GM21423 (cell line): ENCODE measurements around the gene EIF4G1.

ENCODE experiments used
- ATAC-seq: cut with Tn5 transposase; IDR thresholded peaks from one replicate; pipeline ENCODE4 v1.9.1; 2021; ENCODE audit warnings: mild to moderate bottlenecking, moderate library complexity; ENCODE audit not compliant: unreplicated experiment

Gene EIF4G1

DNA sequence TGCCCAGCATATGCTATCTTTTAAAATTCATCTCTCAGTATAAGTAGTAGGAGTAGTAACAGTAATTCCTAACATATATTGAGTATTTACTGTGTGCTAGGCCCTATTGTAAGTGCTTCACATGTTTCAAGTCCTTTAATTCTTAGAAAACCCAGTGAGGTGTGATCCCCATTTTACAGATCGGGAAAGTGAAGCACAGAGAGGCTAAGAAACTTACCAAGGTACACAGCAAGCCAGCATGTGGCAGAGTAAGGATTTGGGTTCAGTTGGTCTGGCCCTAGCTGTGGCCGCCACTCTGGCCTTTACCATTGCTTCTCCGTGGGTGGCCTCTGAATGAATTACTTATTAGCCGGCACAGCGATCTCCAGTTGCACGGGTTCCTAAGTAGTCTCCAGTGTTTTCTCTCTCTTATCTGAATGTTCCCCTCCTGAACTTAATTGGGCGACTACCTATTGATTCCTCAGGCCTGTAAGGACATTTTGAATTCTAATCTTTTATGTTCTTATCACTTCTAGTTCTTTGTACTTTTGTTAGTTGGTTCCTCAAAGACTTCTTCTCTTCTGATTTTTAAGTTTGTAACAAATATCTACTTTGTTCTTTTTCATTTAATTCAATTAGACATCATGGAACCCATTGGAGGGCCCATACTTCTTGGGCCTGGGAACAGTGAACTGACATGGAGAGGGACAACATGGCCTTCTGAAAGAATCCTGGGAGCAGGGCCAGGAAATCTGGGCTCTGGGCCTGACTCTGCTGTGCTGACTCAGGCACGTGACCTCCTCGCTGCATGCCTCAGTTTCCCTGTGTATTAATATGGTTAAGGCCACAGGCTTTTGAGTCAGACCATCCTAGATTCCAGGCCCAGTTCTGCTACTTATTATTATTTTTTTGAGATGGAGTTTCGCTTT lies 35.4 kb downstream of the EIF4G1 start:
- no peak for ATAC-seq

DNA sequence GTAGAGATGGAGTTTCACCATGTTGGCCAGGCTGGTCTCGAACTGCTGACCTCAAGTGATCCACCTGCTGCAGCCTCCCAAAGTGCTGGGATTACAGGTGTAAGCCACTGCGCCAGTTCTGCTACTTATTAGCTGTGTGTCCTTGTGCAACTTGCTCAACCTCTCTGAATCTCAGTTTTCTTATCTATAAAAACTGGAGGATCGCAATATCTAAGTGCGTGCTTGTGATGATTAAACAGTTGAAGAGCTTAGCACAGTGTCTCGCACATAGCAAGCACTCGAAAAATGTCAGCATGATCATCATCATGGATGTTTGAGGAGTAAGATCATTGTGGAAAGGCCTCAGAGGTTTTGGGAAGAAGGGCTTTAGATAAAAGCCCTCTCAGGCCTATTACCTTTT lies 36.2 kb downstream of the EIF4G1 start:
- no peak for ATAC-seq

DNA sequence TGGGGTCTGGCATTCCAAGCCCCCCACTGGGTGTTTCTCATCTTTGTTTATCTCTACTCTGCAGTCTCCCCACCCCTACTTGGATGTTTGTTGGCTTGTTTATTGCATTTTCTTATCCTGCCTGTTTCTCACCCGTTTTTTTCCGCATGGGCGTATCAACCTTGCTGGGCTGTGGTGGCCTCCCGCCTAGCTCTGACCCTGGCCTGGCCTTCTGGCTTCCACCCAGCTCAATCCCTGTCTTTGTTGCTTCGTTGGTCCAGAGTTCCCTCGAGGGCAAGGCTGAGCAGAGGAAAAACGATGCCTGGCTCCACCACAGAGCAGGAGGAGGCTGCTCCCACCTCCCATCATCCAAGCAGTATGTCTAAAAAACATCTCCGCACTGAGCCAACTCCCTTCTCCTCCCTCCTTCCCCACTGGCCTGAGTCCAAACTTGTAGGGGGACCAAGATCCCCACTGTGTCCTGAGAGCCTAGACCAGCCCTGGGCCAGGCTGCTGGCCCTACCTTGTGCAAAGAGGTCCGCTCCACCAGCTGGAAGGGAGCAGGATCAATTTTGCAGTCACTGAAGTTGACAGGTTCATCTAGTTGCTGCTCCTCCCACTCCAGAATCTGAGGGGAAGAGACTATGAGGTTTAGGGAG lies 37.2 kb downstream of the EIF4G1 start:
- no peak for ATAC-seq

DNA sequence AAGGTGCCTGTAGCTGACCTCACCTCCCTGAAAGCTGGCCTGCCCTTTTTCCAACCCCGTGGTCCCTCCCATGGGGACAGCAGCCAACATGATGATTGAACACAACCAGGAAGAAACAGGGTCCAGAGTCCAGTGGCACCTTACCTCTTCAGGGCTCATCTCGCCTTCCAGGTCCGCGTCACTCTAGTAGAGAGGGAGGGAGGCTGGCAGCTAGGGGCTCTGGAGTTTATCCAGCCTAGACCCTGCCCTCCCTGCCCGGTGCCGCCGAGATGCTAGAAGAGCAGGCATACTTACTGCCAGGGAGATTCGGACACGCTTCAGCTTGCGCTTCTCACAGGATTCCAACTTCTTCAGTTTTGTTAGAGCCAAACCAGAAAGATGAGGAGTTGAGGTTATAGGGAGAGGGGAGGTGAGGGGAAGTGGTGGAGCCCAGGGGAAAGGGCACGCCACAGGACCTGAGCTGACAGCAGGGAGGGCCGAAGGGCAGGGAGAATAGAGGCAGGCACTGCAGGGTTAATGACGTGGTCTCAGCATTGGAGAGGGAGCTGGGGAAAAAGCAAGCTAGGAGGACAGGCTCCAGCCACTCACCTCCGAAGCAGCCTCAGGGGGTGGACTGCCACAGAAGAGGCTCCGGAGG lies 37.9 kb downstream of the EIF4G1 start:
- ATAC-seq = no peak

DNA sequence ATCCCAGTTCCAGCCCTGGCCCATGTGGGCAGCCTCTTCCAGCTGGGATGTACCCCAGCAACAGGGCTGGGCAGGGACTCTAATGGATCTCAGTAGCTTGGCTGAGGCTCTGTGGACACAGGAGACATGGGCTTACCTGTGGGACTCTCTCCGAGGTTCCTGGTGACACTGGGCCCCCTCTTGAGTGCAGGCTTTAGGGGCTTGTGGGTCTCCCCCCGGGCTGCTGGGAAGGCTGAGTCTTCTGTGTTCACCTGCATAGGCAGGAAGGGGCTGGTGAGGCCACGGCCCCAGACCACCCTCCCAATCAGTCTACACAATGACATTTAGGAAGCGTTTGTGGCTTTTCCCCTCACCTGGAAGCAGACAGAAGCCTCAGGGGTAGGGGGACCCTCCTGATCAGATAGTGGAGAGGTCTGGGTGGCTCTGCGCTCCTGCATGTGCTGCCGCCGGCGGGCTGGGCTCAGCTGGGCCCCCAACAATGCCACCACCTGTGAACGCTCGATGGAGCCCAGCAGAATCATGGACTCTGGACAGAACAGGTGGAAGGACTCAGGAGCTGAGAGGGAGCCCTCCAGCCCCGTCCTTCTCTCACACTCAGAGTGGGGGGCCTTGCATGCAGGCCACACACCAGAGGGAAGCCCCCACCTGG lies 38.6 kb downstream of the EIF4G1 start:
- no peak for ATAC-seq

DNA sequence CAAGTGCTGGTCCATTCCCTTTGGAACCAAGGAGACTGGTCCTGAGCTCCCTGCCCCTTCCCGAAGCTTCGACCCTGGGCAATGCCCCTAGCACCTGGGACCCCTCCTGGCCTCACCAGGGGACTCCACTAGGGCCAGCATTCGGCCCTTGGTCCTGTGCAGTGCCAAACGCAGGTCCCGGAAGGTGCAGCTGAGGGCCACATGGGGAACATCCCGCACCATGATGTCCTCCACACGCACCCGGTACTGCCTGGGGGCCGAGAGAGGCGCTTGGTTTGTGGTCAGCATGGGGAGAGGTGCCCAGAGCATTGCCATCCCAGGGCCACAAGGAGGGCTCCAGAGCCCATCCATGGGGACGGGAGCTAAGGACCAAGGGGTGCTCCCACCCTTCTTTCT lies 39.1 kb downstream of the EIF4G1 start:
- no peak for ATAC-seq

DNA sequence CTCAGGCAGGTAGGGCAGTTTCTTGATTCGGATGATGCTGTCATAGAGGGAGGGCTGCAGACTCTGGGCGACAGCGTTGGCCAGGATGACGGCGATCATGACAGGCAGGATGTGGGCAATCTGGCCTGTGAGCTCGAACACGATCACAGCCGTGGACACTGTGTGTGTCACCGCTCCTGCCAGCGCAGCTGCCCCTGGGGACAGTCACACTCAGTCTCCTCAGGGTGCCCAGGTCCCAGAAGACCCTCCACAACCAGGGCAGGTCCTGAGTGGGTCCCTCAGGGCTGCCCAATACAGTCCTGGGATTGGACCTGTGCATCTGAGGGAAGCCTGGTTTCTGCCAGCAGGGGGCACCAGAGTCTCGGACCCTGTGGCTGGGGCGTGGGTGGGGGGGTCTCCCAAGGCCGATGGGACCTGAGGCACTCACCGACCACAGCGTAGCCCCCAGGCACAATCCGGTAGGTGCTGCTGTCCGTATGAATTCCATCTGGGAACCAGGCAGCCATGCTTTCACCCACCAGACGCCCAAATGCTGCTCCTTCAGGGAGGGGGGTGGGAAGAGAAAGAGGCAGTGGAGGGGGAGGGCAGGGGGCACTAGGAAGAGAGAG lies 39.8 kb downstream of the EIF4G1 start:
- no peak for ATAC-seq

DNA sequence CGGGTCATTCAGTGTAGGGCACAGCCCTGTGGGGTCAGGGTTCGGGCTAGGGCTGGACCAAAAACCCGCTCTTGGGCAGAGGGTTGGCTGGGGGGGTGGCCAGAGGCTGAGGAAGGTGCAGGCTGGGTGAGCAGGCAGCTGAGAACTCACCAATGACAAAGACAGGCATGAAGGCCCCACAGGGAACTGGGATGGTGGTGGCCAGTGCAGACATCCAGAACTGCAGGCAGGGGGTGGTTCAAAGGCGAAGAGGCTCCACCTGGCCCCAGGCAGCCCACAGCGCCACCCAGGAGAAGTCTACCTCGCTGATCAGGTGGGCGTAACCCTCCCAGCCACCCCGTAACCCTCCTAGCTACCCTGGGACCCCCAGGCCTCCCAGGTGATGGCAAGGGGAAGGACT lies 40.3 kb downstream of the EIF4G1 start:
- ATAC-seq = no peak

DNA sequence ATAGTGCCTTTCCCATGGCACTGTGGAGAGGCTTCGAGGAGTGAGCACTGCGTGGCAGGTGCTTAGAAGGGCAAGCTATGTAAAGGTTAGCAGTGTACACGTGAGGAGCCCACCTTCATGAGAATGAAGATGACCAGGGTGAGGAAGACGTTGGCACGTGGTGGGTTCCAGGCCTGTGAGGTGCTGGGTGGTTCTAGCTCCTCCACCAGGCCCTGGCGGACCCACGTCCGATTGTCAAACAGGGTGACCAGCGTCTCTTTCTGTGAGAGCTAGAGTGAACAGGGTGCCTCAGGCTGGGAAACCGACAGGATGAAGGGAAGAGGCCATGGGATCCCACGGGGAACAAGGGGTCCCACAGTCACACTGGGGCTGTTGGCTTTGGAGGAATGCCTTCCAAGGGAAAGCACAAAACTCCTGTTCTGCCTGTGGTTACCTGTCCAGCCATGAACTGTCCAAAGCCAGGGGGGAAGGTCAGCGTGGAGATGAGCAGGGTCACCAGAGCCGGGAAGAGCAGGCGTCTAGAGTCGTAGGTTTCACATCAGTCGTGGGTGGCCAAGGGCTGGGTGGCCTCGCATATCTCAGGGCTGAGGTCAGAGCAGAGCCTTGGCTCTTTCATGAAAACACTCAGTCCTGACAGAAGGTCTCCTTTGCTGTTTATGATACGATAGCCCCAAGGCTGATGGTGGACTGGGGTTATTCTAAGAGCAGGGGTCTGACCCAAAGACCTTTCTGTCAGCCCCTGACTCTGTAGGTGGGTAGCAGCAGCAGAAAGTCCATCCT lies 41.0 kb downstream of the EIF4G1 start:
- ATAC-seq = no peak

DNA sequence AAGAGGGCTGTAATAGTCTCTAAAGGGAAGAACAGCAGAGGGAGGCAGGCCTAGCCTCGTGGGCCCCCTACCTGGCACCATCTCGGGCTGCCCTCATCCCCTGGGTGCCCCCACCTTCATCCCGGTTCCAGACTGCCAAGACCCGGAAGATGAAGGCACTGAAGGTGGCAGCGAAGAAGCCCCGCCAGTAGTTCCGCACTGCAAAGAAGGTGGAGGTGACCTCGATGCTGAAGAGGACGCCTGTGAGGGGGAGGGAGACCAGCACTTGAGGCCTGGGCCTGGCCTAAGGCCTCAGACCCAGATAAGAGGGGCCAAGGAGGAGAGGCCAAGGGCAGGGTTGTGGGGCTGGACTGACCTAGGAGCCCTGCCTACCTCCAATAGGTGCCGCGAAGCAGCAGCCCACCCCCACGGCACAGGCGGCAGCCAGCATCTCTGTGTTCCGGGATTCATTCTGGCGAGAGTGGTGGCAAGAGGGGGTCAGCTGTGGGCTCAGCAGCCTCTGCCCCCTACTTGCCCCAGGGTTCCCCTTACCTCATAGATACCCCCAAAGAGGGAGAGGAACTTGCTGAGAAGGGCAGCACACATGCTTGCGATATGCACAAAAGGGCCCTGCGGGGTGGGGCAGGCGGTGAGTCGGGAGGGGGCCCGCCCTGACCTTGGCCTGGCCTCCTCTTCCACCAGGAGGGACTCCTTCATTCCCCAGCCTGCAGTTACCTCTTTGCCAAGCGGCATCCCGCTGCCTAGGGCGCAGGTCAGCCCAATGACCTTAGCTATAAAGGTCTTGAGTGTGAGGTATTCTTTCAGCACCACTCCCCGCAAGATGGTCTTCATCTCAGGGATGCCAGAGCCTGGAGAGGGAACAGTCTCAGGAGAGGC lies 43.1 kb downstream of the EIF4G1 start:
- no peak for ATAC-seq

DNA sequence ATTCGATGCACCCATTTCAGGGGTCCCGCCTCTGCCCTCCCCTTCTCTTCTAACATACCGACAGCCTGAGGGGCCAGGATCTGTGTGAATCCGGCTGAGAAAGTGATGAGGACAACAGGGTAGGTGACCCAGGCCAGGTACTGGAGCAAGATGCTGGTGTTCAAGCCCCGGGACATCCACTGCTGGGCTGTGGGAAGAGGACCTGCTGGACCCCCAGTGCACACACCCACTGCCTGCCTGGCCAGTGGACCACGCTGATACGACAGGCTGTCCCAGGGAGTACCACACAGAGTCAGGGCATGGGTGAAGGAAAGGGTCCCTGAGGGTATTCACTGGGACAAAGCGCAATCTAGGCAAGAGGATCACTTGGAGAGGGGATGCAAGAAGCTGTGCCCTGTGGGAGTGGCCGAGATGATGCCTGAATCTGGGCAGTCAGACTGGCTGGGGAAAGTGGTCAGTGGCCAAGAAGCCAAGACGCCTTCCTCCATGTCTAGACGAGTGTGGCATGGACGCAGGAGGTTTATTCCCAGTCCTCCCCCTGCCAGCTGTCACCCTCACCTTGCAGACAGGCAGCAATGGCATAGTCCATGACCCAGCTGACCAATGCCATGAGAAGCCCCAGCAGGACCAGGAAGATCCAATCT lies 43.8 kb downstream of the EIF4G1 start:
- ATAC-seq = no peak

DNA sequence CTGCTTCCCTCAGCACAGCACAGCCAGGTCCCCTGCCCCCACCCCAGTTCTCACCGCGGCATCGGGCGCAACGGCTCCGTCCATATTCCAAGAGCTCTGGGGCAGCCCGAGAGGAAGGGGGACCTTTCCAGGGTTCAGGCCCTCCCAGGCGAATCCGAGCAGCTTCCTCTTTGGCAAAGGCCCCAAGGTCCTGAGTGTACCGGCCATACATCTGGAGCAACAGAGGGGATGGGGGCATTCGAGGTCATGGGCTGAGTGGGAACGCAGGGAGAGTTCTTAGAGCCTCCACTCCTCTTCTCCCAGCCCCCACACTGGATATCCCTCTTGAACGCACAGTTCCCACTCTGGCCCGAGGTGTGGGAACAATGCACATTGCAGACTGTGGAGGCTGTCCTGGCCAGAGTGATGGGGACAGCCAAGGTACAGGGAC lies 44.5 kb downstream of the EIF4G1 start:
- no peak for ATAC-seq

DNA sequence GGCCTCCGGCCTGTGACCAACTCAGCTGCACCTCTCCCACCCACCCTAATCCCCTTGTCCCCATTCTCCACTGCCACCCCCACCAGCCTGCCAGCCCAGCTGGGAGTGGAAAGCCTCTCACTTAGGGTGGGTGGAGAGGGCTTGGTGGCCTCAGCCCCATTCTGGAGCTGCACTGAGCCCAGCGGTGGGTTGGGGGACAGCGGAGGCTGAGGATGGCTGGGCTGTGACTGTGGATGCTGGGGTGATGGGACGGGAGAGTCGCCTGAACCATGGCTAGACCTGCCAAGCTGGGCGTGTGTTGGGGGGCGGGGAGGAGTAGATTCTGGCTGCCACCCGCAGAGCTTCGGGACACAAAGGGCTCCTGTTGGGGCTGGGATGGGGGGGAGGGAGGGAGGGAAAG lies 45.2 kb downstream of the EIF4G1 start:
- no peak for ATAC-seq

DNA sequence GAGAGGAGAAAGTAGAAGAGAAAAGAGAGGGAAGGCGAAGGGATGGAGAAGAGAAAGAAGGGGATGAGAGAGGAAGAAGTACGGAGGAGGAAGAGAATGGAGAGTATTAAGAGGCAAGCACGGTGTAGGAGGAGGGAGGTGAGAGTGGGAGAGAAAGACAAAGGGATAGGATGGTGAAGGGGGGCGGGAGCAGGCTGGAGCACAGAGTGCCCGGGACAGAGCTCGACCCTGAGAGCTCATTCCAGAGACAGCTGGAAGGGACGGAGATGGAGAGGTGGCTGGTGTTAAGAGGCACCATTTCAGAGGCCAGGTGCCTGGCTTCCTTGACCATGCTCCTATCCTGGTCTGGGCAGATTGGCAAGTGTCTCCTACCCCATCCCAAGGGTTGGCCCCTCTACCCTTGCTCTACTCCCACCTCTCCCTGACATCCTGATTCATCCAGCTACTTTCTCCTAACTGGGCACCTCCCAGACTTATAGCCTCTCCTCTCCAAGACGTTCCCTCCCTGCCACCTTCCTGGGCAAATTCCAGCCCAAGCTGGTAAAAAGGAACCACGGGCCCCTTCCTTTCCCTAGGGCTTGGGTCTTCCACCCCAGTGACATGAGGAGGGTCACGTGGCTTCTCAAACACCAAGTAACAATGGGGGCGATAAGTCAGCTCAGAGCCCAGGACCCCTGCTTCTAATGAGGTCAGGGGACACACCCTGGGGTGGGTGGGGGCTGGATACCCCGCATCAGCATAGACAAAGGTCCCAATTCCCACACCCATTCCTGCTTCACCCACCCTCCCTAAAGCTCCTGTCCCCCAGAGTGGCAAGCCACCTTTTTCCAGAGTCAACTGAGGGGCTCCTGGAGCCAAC lies 45.9 kb downstream of the EIF4G1 start:
- ATAC-seq = no peak

DNA sequence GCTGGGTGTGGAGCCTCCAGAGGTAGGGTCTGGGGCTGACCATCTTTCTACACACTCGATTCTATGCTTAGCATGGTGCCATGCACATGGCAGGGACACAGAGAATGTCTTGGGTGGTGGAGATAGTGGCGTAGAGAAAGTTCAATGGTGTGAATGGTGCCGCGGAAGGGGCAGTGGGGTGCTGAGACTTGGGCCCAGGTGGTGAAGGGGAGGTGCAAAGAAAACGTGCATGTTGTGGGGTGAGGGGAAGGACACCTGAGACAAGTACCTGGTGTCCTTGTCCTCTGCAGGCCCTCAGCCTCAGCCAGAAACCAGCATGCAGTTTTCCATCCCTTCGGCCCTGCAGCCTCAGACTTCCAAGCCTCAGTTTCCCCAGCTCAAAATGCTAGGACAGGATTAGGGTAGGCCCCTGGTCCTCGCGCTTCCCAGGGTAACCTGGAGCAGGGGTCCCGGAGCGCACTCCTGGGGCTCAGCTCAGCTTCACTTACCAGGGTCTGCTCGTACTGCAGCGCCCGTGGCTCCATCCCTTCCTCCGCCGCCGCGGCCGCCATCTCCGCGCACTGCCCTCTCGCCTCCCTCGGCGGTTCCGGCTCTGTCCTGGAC lies 46.6 kb downstream of the EIF4G1 start:
- peak; percentile 0 for ATAC-seq

DNA sequence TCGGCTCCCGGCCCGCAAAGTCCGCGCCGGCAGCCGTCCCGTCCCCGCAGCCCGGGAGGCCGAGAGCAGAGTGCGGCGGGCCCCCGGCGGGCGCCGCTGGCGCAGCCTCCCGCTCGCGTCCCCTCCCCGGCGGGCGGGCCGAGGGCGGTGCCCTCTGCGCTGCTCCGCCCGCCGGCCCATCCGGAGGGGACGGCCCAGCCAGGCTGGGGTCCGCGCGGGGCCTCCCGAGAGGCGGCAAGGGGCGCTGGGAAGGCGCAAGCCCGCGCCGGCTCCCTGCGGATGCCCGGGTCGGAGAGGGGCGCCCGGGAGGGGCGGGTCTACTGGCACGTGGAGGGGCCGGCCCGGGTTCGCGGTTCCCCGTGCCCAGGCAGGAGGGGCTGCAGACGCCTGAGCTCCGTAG lies 47.1 kb downstream of the EIF4G1 start, which contains the start of the genes CLCN2 and POLR2H:
Gene CLCN2, minus strand, starts transcription at position 74 of the 400 bp plus-strand sequence. CDS start 126 bp downstream, outside the sequence.
Gene POLR2H, plus strand, starts transcription at position 179 of the 400 bp plus-strand sequence. CDS start 1,783 bp downstream, outside the sequence.
- ATAC-seq = peak; percentile 40
